Keratinocyte (primary cell): ENCODE measurements around the gene ZNF285. TPM values are rescaled to one million over a fixed set of nuclear protein-coding genes. Genes with fewer than 3 reads are reported as not detected.
"Not testable (repeated sequence)": the region's sequence is repeated elsewhere in the genome, so short reads cannot be mapped to it uniquely, and the experiment has no call there.

Experiments
- DNase-seq: peaks from one replicate; pipeline ENCODE4 v3.0.0-alpha.2; 2011; ENCODE audit warnings: low read depth, missing footprints, low spot score
- FAIRE-seq: peaks from 2 replicates; lab custom pipeline; 2011; peaks lifted over from hg19 to GRCh38; lab: Jason Lieb, UNC
- H2AFZ ChIP-seq: 2 replicates; pipeline ENCODE4 v1.6.0; 2012; ENCODE audit warnings: low read length, control low read depth, inconsistent platforms; ENCODE audit not compliant: control insufficient read depth
- H3K27ac ChIP-seq: 2 replicates; pipeline ENCODE4 v1.5.1; 2011; ENCODE audit warnings: low read length; ENCODE audit not compliant: control insufficient read depth, insufficient read depth
- H3K27me3 ChIP-seq: 3 replicates; pipeline ENCODE4 v1.6.0; 2011; ENCODE audit warnings: low read length; ENCODE audit not compliant: control insufficient read depth, insufficient read depth; ENCODE audit errors: extremely low read depth
- H3K36me3 ChIP-seq, 2 experiments: 2 replicates in 1 of 2; 3 replicates in 1 of 2; pipeline ENCODE4 v1.5.1; 2011; ENCODE audit warnings: low read length in 2 of 2, mild to moderate bottlenecking in 1 of 2; ENCODE audit not compliant: control insufficient read depth in 2 of 2, insufficient read depth in 2 of 2; ENCODE audit errors: extremely low read depth in 1 of 2
- H3K4me1 ChIP-seq: 3 replicates; pipeline ENCODE4 v1.5.1; 2011; ENCODE audit warnings: low read length; ENCODE audit not compliant: control insufficient read depth, insufficient read depth; ENCODE audit errors: extremely low read depth
- H3K4me2 ChIP-seq: 3 replicates; pipeline ENCODE4 v1.6.0; 2011; ENCODE audit warnings: low read depth, low read length; ENCODE audit not compliant: control insufficient read depth, insufficient read depth; ENCODE audit errors: extremely low read depth
- H3K4me3 ChIP-seq, 3 experiments: fragments of 200-600 bp in 1 of 3; sonication (generic) in 1 of 3; 2 replicates in 2 of 3; 3 replicates in 1 of 3; pipeline ENCODE4 v1.5.1; 2011 to 2016; ENCODE audit warnings: low read length in 3 of 3, mild to moderate bottlenecking in 3 of 3, control low read depth in 2 of 3, inconsistent platforms in 1 of 3, low read depth in 1 of 3, mixed read lengths in 1 of 3, mixed run types in 1 of 3, moderate library complexity in 1 of 3; ENCODE audit not compliant: control insufficient read depth in 2 of 3, insufficient read depth in 2 of 3; ENCODE audit errors: extremely low read depth in 1 of 3
- H3K79me2 ChIP-seq: 2 replicates; pipeline ENCODE4 v1.6.0; 2012; ENCODE audit warnings: low read length; ENCODE audit not compliant: control insufficient read depth, insufficient read depth
- H3K9ac ChIP-seq: 3 replicates; pipeline ENCODE4 v1.6.0; 2011; ENCODE audit warnings: low read length; ENCODE audit not compliant: control insufficient read depth, insufficient read depth; ENCODE audit errors: extremely low read depth
- H3K9me1 ChIP-seq: 3 replicates; pipeline ENCODE4 v1.6.0; 2011; ENCODE audit warnings: low read length; ENCODE audit not compliant: control insufficient read depth, insufficient read depth; ENCODE audit errors: extremely low read depth
- H3K9me3 ChIP-seq: 2 replicates; pipeline ENCODE4 v1.5.1; 2012; ENCODE audit warnings: low read depth, low read length; ENCODE audit not compliant: control insufficient read depth
- H4K20me1 ChIP-seq: 3 replicates; pipeline ENCODE4 v1.6.0; 2011; ENCODE audit warnings: low read length; ENCODE audit not compliant: control insufficient read depth, insufficient read depth; ENCODE audit errors: extremely low read depth
- EZH2 ChIP-seq: IDR thresholded peaks from one replicate; pipeline ENCODE4 v1.6.1; 2012; ENCODE audit warnings: inconsistent platforms, mild to moderate bottlenecking, low read length, moderate library complexity
- dilution Hi-C: fragments of 300-500 bp; cut with MboI; formaldehyde crosslinking; loops from one replicate; pipeline ENCODE4 v1.7.0; 2020; ENCODE audit warnings: low sequenced_read_pairs; ENCODE audit not compliant: extremely low pct_ligation_motif_present
- polyA plus RNA-seq, 5 experiments: library from polyadenylated mRNA; depleted of rRNA in 3 of 5; stranded (reverse) in 3 of 5; stranded (forward) in 1 of 5; unstranded in 1 of 5; fragments of >200 nt; gene quantifications; 1 replicate in 1 of 5; 2 replicates in 3 of 5; 3 replicates in 1 of 5; pipeline versions ENCODE4 v1.2.1 to v1.2.3, GENCODE V29; 2011 to 2012; ENCODE audit warnings: missing spikeins in 2 of 5, low read depth in 1 of 5, low replicate concordance in 1 of 5
- TF ChIP-seq, protein P1 (sequence below), 3 experiments: IDR thresholded peaks in 1 of 3; conservative IDR thresholded peaks in 1 of 3; optimal IDR thresholded peaks in 1 of 3; 2 replicates in 2 of 3; 3 replicates in 1 of 3; pipeline versions ENCODE3 to v1.5.1; 2011; ENCODE audit warnings: low read length in 3 of 3, mild to moderate bottlenecking in 3 of 3, moderate library complexity in 2 of 3, control low read depth in 1 of 3, inconsistent platforms in 1 of 3; ENCODE audit not compliant: insufficient read depth in 2 of 3; ENCODE audit errors: extremely low read depth in 1 of 3

The ZNF285 gene
- polyA plus RNA-seq, 1 donor (not counting 4 experiments of a cell fraction or from before 2014, with no cell fraction given) = 1.7 TPM

DNA sequence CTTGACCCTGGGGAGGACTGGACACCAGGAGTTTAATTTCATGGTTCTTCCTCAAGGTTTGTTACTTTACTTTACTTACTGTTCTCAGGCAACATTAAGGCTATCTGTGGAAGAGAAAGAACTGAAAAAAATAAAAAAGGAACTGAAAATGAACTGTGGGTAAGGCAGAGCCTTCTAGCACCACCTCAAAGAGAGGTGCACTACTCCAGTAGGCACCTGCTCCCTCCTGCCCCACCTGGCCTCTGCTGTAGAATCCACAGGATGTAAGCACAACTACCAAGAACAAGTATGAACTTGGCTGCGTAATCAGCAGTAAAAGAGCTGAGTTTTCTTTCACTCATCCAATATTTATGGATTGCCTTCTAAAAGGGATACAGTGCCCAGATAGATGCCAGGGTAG is 57.2 kb downstream of the ZNF285 start:
- no peak for DNase-seq
- no peak for FAIRE-seq
- Histone ChIP-seq H3K4me3 (no peak overlapping the region), H3K36me3 (peaks cover 4 to 7% of the 10 kb centered on the region in 2 experiments), H2AFZ (no peak overlapping the region), H3K9ac (no peak overlapping the region), H3K9me3 (no peaks in the 10 kb centered on the region), H3K4me2 (no peak overlapping the region), H3K9me1 (no peaks in the 10 kb centered on the region), H3K79me2 (peaks cover 3% of the 10 kb centered on the region), H3K27ac (no peak overlapping the region), H3K27me3 (no peaks in the 10 kb centered on the region), H4K20me1 (no peaks in the 10 kb centered on the region), H3K4me1 (no peaks in the 10 kb centered on the region)
- no peak for TF ChIP-seq EZH2
- TF ChIP-seq, protein P1, sequence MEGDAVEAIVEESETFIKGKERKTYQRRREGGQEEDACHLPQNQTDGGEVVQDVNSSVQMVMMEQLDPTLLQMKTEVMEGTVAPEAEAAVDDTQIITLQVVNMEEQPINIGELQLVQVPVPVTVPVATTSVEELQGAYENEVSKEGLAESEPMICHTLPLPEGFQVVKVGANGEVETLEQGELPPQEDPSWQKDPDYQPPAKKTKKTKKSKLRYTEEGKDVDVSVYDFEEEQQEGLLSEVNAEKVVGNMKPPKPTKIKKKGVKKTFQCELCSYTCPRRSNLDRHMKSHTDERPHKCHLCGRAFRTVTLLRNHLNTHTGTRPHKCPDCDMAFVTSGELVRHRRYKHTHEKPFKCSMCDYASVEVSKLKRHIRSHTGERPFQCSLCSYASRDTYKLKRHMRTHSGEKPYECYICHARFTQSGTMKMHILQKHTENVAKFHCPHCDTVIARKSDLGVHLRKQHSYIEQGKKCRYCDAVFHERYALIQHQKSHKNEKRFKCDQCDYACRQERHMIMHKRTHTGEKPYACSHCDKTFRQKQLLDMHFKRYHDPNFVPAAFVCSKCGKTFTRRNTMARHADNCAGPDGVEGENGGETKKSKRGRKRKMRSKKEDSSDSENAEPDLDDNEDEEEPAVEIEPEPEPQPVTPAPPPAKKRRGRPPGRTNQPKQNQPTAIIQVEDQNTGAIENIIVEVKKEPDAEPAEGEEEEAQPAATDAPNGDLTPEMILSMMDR (optimal IDR thresholded peaks at IDR 0.05 in 1 of 3, IDR thresholded peaks at IDR 0.05 in 1 of 3, conservative IDR thresholded peaks at IDR 0.05 in 1 of 3; ENCODE audit: extremely low read depth in 1 of 3, insufficient read depth in 2 of 3, low read length in 3 of 3) = no peak
- dilution Hi-C loops = no loop called here

DNA sequence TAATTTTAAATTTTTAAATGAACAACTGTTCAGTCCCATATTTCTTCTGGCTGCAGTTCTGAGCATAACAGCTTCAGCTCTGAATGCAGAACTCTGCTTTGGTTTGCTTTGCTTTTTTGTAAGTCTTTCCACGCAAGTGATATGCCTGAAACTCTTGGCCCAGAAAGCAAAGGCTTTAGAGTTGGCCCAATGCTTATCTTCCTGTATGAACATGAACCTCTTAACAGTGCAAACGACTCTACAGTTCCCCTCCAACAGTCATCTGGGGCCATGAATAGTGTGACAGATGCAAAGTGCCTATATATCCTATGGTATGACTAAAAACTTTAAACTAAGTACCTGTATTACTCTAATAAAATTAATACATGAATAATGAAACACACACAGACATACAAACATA is 59.6 kb downstream of the ZNF285 start:
- Histone ChIP-seq H4K20me1 (no peaks in the 10 kb centered on the region), H3K9me3 (no peaks in the 10 kb centered on the region), H3K4me2 (no peak overlapping the region), H3K27me3 (no peaks in the 10 kb centered on the region), H3K9me1 (no peaks in the 10 kb centered on the region), H3K4me1 (no peaks in the 10 kb centered on the region), H3K79me2 (peaks cover 3% of the 10 kb centered on the region), H3K27ac (no peak overlapping the region), H2AFZ (no peak overlapping the region), H3K4me3 (no peak overlapping the region), H3K36me3 (peaks cover 4 to 7% of the 10 kb centered on the region in 2 experiments), H3K9ac (no peak overlapping the region)
- no peak for FAIRE-seq
- DNase-seq = no peak
- TF ChIP-seq EZH2 = no peak
- TF ChIP-seq, protein P1 (optimal IDR thresholded peaks at IDR 0.05 in 1 of 3, IDR thresholded peaks at IDR 0.05 in 1 of 3, conservative IDR thresholded peaks at IDR 0.05 in 1 of 3; ENCODE audit: extremely low read depth in 1 of 3, insufficient read depth in 2 of 3, low read length in 3 of 3) = no peak
- dilution Hi-C loops = no loop called here

DNA sequence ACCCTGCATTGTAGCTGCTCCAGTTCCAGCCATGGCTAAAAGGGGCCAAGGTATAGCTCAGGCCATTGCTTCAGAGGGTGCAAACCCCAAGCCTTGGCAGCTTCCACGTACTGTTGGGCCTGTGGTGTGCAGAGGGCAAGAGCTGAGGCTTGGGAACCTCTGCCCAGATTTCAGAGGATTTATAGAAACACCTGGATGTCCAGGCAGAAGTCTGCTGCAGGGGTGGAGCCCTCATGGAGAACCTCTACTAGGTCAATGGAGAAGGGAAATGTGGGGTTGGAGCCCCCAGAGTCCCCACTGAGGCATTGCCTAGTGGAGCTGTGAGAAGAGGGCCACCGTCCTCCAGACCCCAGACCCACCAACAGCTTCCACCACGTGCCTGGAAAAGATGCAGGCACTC is 66.8 kb downstream of the ZNF285 start:
- H3K36me3 ChIP-seq = peaks cover 15 to 17% of the 10 kb centered on the region in 2 experiments
- H3K9me1 ChIP-seq, H4K20me1 ChIP-seq, H3K4me2 ChIP-seq, H3K9me3 ChIP-seq, H3K79me2 ChIP-seq, H2AFZ ChIP-seq, DNase-seq, FAIRE-seq, H3K9ac ChIP-seq, H3K27me3 ChIP-seq, H3K27ac ChIP-seq, dilution Hi-C loops, H3K4me3 ChIP-seq, H3K4me1 ChIP-seq: not testable (repeated sequence)
